CD4-positive, alpha-beta T cell treated with Interferon alpha-2 for 1 hour (primary cell): ENCODE results near the gene C11orf91.
"Not testable (repeated sequence)": the region's sequence is repeated elsewhere in the genome, so short reads cannot be mapped to it uniquely, and the experiment has no call there.

Experiments
- DNase-seq, 2 donors: peaks; one replicate each; pipeline ENCODE4 v3.0.0-alpha.2; 2020 to 2022

C11orf91 gene, protein sequence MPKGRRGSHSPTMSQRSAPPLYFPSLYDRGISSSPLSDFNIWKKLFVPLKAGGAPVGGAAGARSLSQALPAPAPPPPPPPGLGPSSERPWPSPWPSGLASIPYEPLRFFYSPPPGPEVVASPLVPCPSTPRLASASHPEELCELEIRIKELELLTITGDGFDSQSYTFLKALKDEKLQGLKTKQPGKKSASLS

DNA sequence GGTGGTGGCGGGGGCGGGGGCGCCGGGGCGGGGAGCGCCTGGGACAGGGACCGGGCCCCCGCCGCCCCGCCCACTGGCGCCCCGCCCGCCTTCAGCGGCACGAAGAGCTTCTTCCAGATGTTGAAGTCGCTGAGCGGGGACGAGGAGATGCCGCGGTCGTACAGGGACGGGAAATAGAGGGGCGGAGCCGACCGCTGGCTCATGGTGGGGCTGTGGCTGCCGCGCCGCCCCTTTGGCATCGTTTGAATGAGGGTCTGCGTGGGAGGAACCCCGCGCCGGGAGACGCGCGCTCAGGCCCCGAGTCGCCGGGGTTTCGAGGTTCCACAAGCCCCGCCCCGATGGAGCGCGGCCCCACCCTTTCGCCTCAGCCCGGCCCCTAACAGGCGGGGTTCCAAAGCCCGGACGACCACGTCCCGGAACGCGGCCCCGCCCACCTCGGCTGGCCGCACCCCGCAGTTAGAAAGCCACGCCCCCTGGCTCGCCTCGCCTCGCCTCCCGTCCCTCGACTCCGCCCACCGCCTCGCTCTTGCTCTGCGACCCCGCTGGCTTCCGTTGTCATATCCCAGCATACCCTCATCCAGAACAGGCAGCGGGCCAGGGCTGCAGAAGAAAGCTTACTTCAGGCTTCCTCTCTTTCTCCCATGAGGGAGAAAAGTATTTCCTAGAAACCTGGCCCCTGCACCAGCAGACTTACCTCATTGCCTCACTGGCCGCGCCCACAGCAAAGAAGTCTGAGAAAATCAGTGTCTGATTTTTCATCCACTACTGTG is at the start of gene C11orf91:
TSS of gene C11orf91 (minus strand) at position 325 of the 770 bp plus-strand sequence. CDS start at position 239, 86 bp downstream.
- DNase-seq, result peak; percentile 91 to 95

DNA sequence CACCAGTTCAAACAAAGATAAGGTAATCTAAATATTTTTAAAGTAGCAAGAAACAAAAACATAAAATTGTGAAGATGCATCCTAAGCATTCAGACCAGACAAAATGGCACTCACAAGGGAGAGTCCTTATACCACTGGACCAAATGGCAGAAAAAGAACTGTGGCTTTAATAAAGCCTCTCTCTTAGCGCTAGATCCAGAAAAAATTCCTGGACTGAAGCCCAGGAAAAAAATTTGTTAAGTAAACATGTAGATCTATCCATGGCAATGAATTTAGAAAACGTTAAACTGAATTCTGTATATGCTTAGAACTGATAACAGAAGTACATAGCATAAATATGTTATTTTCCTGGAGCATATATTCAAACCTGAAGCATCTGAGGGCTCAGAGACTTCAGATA is 47.4 kb upstream of the C11orf91 start:
- DNase-seq, result no peak

DNA sequence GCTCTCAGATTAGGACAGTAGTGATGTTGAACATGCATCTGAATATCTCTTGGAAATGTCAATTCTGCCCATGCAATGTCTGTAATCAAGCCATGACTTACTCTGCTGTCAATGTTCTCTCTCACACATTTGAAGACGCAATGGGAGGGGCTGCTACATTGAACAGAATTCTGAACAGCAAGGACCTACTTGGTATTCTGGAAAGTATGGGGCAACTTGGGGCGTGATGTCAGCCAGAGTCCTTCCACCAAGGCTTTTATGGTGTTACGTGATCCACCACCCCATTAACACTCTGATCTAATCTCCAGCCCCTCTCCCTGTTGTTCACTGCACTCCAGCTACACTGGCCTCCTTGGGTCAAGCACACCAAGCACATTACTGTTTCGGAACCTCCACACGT is 42.7 kb upstream of the C11orf91 start:
- no peak for DNase-seq

DNA sequence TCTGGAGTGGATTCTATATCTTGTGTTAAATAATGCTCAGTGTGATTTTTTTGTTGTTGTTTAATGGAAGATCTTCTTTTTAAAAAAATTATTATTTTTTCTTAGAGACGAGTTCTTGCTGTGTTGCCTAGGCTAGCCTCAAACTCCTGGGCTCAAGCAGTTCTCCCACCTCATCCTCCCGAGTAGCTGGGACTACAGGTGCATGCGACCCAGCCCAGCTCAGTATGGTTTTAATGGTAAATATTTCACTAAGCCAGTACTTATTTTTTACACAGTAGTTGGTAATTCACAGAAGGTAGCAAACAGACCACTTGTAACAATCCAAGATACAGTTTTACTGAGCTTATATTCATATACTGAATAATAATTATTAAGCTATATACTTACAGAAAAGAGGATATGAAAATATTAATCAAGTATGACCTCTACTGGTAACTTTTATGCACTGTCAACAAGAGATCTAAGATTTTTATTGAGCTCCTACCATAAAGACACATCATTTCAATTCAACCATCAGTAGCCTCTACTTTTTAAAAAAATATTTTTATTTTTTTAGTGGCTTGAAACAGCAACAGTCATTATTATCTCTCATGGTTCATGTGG is 41.7 kb upstream of the C11orf91 start:
- peak in 1 of 2 donors; percentile 38 for DNase-seq

DNA sequence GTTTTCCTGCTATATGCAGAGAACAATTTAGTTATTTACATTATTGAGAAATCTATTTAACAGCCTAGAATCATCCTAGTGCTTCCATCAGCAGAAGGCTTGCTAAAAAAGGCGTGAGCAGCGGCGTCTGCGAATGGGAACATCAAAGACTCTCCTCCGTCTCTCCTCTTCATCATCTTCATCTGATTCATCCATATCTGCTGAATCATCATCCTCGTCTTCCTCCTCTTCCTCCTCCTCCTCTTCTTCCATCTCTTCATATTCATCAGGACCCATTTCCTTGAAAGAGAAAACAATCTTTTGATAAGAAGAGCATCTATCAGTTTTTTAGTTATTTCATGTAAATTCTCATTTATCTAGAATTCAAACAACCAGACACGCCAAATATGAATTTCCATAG is 41.2 kb upstream of the C11orf91 start:
- DNase-seq, result no peak

DNA sequence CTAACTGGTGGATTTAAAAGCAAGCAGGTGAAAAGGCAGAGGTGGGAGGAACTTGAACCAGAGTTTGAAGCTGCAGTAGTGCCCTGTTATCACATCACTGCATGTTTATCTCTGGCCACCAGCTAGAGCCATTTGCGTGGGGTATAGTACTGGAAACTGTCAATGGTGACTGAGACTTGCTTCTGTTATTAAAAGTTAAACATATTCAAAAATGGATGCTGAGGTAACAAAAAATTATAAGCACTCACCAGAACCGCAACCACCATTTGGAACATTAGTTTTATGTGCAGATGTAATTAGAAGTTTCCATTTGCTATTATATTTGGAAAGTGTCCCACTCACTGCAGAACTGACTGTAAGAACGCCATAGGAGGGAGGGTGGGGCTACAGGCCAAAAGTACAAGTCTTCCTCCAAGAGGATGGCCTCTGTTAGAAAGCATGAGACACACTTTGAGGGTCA is 36.8 kb upstream of the C11orf91 start:
- DNase-seq, result no peak

DNA sequence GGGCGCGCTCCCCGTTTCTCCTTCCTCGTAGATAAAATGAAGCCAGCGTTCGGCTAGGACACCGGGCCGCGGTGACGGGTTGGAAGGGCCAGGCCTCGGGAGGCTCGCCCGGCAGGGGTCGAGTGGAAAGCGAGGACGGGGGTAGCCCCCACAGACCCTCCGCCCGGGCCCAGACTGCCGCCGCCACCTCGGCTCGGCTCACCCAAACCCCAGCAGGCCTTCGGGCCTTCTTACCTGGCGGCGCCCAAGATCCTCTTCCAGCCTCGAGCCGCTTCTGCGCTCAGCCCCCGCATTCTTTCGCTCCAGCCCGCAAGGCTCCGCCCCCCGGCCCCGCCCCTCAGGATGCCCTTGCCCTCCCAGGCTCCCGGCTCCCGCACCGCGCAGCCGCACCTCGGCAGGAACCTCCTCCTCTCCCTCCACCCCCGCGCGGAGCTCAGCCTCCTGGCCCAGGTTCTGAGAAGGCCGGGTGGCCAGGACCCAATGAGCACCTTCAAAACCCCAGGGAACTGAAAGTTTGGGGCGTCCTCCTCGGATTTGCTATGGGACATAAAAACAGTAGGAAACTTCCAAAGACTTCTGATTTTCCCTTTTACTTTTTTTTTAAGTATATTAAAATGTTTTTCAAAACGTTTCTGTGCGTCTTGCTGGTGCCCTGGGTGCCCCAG is 35.7 kb upstream of the C11orf91 start, which contains the start of gene CD59:
TSS of gene CD59 (minus strand) at position 276 of the 665 bp plus-strand sequence. CDS start 13,978 bp downstream, outside the sequence.
- peak; percentile 89 to 92 for DNase-seq

DNA sequence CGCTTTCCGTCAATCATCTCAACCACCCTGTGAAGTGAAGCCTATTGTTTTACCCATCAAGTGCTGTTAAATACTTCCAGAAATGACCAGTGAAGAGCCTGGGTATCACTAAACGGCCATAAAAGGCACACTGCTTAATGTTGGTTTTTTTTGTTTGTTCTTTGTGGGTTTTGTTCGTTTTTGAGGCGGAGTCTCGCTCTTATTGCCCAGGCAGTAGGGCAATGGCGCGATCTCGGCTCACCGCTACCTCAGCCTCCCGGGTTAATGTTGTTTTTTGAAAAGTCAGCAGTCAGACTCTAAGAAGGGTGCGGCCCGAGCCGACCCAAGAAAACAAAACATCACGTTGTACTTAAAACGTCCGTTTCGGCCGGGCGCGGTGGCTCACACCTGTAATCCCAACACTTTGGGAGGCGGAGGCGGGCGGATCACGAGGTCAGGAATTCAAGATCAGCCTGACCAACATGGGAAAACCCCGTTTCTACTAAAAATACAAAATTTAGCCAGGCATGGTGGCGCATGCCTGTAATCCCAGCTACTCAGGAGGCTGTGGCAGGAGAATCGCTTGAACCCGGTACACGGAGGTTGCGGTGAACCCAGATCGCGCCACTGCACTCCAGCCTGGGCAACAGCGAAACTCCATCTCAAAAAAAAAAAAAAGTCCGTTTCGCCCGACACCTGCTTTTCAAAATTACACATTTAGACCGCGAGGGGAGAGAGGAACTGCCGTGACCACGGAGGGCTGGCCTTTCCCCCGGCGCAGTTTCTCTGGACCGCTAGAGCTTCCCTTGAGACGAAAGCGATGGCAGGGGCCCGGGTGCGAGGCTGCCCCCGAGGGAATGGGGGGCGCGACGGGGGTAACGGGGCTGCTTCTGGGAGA is 34.9 kb upstream of the C11orf91 start:
- peak; percentile 46 to 56 for DNase-seq

DNA sequence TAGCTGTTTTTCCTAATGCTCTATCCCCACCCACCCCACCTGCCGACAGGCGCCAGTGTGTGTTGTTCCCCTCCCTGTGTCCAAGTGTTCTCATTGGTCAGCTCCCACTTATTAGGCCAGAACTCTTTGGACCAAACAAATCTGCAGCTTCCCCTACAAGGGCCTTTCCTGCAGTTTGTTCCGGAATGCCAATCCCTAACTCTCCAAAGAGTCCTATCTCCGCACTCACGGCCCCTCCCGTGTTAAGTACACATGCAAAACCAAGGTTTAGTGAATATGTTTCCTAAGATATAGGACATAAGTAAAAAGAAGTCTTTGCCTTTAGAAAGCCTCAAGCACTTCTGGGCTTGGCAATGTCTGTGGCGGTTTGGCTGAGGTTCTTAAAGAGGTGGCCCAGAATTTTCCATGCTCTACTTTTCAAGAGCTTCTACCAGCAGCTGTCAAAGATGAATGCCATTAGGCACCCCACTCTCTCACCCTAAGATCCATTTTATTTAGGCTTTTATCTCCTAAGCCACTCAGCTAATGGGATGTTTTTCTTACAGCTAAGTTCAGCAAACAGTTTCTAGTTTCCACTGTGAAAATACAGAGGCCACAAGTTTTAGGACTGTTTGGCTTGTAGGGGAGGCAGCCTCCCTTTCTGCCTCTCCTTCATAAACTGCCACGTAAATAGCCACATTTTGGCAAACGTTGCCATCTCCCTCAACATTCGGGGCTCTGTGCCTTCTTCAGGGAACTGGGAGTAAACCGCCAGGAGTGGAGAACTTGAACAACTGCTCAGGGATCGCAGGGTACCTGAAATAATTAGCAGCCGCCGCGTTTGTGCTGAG is 34.0 kb upstream of the C11orf91 start:
- DNase-seq, result no peak

DNA sequence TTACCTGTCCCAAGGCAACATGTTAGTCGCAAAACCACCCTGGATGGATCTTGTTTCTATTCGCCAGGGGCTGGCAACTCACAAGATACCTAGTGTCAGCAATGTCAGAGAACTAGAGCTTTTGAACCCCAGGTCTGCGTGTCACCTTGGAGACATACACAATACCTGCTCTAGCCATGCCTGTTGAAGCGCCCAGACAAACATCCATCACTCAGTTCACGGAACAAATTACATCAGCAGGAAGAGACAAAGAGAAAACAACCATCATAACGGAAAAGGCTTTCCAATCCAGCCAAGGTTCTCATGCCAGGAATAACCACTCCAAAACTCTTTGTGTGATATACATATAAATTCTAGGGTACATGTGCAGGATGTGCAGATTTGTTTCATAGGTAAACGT is 33.4 kb upstream of the C11orf91 start:
- no peak for DNase-seq

DNA sequence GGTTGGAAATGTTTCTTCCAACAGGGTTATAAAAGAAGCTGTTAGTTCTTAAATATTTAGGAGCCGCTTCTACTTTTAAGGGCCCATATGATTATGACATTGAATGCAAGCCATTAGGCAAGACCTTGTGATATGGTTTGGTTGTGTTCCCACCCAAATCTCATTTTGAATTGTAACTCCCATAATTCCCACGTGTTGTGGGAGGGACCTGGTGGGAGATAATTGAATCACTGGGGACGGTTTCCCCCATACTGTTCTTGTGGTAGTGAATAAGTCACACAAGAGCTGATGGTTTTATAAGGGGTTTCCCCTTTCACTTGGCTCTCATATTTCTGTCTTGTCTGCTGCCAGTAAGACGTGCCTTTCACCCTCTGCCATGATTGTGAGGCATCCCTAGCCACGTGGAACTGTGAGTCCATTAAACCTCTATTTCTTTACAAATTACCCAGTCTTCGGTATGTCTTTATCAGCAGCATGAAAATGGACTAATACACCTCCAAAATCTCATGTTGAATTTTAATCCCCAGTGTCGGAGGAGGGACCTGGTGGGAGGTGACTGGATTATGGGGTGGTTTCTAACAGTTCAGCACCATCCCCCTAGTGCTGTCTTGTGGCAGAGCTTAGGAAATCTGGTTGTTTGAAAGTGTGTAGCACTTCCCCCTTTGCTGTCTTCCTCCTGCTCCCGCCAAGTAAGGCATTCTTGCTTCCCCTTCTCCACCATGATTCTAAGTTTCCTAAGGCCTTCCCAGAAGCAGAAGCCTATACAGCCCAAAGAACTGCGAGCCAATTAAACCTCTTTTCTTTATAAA is 31.3 kb upstream of the C11orf91 start:
- no peak for DNase-seq

DNA sequence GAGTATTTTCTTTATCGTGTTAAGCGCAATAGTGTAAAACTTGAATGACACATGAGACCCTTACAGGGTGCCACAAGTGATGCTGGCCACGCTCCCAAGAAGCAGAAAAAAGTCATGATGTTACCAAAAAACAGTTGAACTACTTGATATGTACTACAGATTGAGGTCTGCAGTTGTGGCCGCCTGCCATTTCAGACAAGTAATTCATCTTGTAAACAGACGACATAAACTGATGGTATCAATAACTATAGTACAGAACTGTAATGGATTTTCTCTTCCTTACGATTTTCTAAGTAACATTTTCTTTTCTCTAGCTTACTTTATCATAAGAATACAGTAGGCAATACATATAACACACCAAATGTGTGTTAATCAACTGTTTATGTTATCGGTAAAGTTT is 30.1 kb upstream of the C11orf91 start:
- no peak for DNase-seq

DNA sequence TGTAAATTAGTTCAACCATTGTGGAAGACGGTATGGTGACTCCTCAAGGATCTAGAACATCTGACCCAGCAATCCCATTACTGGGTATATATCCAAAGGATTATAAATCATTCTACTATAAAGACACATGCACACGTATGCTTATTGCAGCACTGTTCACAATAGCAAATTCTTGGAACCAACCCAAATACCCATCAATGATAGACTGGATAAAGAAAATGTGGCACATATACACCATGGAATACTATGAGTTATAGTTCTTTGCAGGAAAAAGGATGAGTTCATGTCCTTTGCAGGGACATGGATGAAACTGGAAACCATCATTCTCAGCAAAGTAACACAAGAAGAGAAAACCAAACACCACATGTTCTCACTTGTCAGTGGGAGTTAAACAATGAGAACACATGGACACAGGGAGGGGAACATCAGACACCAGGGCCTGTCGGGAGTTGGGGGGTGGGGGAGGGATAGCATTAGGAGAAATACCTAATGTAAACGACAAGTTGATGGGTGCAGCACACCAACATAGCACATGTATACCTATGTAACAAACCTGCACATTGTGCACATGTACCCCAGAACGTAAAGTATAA is 28.5 kb upstream of the C11orf91 start:
- not testable (repeated sequence) for DNase-seq

DNA sequence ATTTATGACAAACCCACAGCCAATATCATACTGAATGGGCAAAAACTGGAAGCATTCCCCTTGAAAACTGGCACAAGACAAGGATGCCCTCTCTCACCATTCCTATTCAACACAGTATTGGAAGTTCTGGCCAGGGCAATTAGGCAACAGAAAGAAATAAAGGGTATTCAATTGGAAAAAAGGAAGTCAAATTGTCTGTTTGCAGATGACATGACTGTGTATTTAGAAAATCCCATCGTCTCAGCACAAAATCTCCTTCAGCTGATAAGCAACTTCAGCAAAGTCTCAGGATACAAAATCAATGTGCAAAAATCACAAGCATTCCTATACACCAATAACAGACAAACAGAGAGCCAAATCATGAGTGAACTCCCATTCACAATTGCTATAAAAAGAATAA is 26.9 kb upstream of the C11orf91 start:
- not testable (repeated sequence) for DNase-seq

DNA sequence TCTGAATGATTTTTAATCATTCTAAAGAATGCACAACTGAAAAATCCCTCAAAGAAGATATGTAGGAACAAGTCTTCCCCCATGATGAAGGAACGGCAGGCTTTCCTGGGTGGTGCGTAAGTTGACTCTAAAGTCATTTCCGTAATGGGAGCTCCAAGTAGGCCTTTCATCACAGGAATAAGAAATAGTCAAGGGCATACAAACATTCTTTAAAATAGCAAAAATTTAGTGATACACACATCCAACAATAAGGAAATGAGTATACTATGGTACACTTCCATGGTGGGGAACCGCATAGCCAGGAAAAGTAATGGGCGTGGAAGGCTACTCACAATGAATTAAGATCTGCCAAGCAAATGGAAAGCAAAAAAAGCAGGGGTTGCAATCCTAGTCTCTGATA is 24.9 kb upstream of the C11orf91 start:
- no peak for DNase-seq

DNA sequence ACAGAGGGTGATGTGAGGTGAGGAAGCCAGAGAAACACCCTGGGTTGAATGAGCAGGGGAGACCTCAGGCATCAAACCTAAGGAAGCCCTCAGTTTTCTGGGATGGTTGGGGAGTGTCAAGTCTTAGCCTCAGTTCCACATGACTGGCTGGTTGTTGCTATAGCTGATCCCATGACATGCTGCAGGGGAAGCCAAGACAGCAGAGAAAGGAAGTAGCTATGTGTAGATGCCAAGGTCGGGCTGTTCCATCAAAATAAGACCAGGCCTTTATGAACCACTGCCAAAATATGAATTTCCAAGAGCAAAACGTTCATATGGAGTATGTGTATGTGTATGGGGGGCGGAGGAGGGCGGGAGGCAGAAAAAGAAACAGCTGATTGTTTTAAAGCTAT is 24.0 kb upstream of the C11orf91 start:
- no peak for DNase-seq

DNA sequence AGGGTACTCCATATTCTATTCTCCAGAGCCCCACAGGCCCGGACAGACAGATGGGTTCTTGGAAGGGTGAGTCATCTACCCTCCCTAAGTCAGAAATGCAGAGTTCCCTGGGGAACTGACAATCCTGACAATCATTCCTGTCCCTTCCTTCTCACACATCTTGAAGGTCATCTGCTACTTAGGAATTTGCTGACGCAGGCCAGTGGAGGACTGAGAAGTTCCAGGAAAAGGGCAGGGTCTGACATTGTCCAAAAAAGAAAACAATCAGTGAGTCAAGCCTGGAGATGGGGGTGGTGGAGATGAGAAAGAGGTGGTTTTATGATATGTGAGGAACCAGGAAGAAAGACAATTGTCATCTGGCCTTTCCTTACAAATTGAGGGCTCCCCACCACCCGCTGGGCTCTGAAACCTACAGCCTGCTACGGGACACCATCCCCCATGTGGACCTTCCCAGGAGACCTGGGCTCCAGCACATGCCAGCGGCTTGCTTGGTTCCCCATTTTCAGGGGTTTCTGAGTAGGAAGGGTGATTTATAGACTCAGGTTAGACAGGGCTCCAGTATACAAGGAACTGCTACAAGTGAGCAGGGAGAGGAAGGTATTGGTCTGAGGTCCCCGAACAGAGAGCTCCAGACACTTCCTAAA is 22.7 kb upstream of the C11orf91 start:
- DNase-seq, result peak in 1 of 2 donors; percentile 18

DNA sequence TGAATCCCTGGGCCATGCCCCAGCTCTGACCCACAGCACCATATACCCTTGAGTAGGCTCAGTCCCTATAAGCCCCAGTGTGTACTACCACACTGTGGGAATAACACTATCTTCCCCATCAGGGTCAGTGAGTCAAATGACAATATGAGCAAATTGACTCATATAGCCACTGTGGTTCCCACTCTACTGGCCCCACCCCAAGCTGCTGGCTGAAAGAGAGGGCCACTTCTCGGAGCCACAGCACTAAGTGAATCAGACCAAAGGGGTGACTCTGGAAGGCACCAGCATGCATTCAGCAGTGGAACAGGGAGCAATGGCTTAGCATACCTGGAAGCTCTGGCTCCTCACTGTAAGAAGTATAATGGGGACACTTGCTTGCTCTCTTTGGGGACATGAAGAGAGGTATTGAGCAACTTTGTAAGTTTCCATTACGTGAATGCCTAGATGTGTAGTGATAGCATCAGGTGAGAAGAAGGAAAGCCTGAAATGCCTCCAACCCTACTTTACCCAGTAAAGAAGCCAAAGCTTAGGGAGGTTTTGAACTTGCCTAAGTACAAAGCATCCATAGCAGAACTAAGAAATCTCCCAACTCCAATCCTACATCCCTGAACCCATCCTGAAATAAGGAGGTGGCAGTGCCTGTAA is 22.1 kb upstream of the C11orf91 start:
- DNase-seq, result peak in 1 of 2 donors; percentile 22

DNA sequence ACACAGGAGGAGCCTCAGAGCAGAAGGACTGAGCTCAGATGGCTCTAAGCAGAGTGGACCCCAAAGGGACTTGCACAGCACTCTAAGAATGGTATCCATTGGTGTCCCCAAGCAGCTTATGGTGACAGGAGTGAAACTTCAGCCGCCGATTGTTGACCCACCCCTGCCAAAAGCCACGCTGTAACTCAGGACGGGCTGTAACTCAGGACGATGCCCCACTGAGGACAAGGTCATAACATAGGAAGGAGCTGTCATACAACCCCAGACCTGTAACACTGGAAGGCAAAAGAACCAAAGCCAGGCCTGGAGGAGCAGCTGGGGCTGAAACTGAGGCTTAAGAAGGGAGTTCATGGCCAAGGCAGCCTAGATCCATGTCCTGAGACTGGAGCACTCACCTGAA is 21.4 kb upstream of the C11orf91 start:
- no peak for DNase-seq
